Measurements from ENCODE around the gene VPS26B. TPM values are rescaled to one million over a fixed set of nuclear protein-coding genes. Genes with fewer than 3 reads are reported as not detected.

Gene VPS26B
- total and polyA plus RNA-seq, 2 experiments from 2014 or later: 10.1 to 29.1 TPM

- H2AFZ ChIP-seq: no peak overlapping the region
- TF ChIP-seq ZNF331 (CRISPR knock-in tag; IDR thresholded peaks at IDR 0.05; ENCODE audit: low read depth) (no peak), ZNF114 (CRISPR knock-in tag; IDR thresholded peaks at IDR 0.05) (no peak), CTCF (conservative IDR thresholded peaks at IDR 0.05; ENCODE audit: low read depth in 2 of 2) (no peak), CREB1 (CRISPR knock-in tag; IDR thresholded peaks at IDR 0.05; ENCODE audit: low read depth) (no peak), NANOG (IDR thresholded peaks at IDR 0.05; ENCODE audit: borderline replicate concordance) (no peak), POLR2AphosphoS5 (IDR thresholded peaks at IDR 0.05; ENCODE audit: low read depth) (no peak), EZH2phosphoT487 (IDR thresholded peaks at IDR 0.05; ENCODE audit: unreplicated experiment) (no peak), EZH2 (IDR thresholded peaks at IDR 0.05; ENCODE audit: low read depth, unreplicated experiment) (no peak), STAT1 (IDR thresholded peaks at IDR 0.05; ENCODE audit: unreplicated experiment) (no peak), JUNB (IDR thresholded peaks at IDR 0.05; ENCODE audit: unreplicated experiment) (no peak), REST (IDR thresholded peaks at IDR 0.05; ENCODE audit: unreplicated experiment) (no peak)
- TF ChIP-seq, protein P1, sequence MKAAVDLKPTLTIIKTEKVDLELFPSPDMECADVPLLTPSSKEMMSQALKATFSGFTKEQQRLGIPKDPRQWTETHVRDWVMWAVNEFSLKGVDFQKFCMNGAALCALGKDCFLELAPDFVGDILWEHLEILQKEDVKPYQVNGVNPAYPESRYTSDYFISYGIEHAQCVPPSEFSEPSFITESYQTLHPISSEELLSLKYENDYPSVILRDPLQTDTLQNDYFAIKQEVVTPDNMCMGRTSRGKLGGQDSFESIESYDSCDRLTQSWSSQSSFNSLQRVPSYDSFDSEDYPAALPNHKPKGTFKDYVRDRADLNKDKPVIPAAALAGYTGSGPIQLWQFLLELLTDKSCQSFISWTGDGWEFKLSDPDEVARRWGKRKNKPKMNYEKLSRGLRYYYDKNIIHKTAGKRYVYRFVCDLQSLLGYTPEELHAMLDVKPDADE (IDR thresholded peaks at IDR 0.05): no peak
- TF ChIP-seq, protein P2, sequence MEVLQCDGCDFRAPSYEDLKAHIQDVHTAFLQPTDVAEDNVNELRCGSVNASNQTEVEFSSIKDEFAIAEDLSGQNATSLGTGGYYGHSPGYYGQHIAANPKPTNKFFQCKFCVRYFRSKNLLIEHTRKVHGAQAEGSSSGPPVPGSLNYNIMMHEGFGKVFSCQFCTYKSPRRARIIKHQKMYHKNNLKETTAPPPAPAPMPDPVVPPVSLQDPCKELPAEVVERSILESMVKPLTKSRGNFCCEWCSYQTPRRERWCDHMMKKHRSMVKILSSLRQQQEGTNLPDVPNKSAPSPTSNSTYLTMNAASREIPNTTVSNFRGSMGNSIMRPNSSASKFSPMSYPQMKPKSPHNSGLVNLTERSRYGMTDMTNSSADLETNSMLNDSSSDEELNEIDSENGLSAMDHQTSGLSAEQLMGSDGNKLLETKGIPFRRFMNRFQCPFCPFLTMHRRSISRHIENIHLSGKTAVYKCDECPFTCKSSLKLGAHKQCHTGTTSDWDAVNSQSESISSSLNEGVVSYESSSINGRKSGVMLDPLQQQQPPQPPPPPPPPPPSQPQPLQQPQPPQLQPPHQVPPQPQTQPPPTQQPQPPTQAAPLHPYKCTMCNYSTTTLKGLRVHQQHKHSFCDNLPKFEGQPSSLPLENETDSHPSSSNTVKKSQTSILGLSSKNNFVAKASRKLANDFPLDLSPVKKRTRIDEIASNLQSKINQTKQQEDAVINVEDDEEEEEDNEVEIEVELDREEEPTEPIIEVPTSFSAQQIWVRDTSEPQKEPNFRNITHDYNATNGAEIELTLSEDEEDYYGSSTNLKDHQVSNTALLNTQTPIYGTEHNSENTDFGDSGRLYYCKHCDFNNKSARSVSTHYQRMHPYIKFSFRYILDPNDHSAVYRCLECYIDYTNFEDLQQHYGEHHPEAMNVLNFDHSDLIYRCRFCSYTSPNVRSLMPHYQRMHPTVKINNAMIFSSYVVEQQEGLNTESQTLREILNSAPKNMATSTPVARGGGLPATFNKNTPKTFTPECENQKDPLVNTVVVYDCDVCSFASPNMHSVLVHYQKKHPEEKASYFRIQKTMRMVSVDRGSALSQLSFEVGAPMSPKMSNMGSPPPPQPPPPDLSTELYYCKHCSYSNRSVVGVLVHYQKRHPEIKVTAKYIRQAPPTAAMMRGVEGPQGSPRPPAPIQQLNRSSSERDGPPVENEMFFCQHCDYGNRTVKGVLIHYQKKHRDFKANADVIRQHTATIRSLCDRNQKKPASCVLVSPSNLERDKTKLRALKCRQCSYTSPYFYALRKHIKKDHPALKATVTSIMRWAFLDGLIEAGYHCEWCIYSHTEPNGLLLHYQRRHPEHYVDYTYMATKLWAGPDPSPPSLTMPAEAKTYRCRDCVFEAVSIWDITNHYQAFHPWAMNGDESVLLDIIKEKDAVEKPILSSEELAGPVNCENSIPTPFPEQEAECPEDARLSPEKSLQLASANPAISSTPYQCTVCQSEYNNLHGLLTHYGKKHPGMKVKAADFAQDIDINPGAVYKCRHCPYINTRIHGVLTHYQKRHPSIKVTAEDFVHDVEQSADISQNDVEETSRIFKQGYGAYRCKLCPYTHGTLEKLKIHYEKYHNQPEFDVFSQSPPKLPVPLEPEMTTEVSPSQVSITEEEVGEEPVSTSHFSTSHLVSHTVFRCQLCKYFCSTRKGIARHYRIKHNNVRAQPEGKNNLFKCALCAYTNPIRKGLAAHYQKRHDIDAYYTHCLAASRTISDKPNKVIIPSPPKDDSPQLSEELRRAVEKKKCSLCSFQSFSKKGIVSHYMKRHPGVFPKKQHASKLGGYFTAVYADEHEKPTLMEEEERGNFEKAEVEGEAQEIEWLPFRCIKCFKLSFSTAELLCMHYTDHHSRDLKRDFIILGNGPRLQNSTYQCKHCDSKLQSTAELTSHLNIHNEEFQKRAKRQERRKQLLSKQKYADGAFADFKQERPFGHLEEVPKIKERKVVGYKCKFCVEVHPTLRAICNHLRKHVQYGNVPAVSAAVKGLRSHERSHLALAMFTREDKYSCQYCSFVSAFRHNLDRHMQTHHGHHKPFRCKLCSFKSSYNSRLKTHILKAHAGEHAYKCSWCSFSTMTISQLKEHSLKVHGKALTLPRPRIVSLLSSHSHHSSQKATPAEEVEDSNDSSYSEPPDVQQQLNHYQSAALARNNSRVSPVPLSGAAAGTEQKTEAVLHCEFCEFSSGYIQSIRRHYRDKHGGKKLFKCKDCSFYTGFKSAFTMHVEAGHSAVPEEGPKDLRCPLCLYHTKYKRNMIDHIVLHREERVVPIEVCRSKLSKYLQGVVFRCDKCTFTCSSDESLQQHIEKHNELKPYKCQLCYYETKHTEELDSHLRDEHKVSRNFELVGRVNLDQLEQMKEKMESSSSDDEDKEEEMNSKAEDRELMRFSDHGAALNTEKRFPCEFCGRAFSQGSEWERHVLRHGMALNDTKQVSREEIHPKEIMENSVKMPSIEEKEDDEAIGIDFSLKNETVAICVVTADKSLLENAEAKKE (CRISPR knock-in tag; IDR thresholded peaks at IDR 0.05): no peak
- ATAC-seq: no peak
- H3K4me3 ChIP-seq: no peak overlapping the region
- peaks cover 7% of the 10 kb centered on the region; the same call in 1 of the 2 replicates for H3K4me1 ChIP-seq (ENCODE audit: insufficient read depth)
- no peak overlapping the region for H3K27ac ChIP-seq (ENCODE audit: low read depth)
- DNase-seq (ENCODE audit: low spot score): no peak
- H3K36me3 ChIP-seq (ENCODE audit: insufficient read depth): peaks cover 49% of the 10 kb centered on the region
- H4K20me1 ChIP-seq (replicated peaks; ENCODE audit: insufficient read depth): peaks cover 10% of the 10 kb centered on the region
- Mint-ChIP-seq H3K27me3 (ENCODE audit: insufficient read depth, low read depth, poor library complexity) (peaks cover 2% of the 10 kb centered on the region), H3K4me3 (no peak overlapping the region), H3K4me1 (peaks cover 15% of the 10 kb centered on the region), H3K27ac (no peak overlapping the region), H3K36me3 (ENCODE audit: low read depth) (peaks cover 74% of the 10 kb centered on the region), H3K9me3 (no peaks in the 10 kb centered on the region)
- peaks cover 36% of the 10 kb centered on the region for H3K79me2 ChIP-seq (replicated peaks; ENCODE audit: insufficient read depth)
- H3F3A ChIP-seq (replicated peaks; ENCODE audit: low read depth): no peaks in the 10 kb centered on the region
- H3K27me3 ChIP-seq (ENCODE audit: insufficient read depth): no peaks in the 10 kb centered on the region
- H3K9me2 ChIP-seq (ENCODE audit: insufficient read depth): no peaks in the 10 kb centered on the region
- no peak overlapping the region for H3K4me2 ChIP-seq
Measured at GRCh38 chr11:134260983-134261382, 36.5 kb downstream of the VPS26B start.
